ENCODE data around the gene MACROD2.

GRCh38 chr20:15561070-15561569, 1565.8 kb downstream of the MACROD2 start:
- TF ChIP-seq CTCF (conservative IDR thresholded peaks at IDR 0.05; ENCODE audit: low read depth, low read length) (no peak), EZH2 (IDR thresholded peaks at IDR 0.05; ENCODE audit: borderline replicate concordance, low read depth, low read length, poor library complexity, severe bottlenecking) (no peak)
